Peyer's patch (tissue), 4 donors: Measurements from ENCODE around the gene SEL1L3. TPM values are rescaled to one million over a fixed set of nuclear protein-coding genes. Genes with fewer than 3 reads are reported as not detected.

Source experiments
- DNase-seq, 3 donors: peaks; one replicate each; pipeline ENCODE4 v3.0.0-alpha.2; 2017 to 2019
- H3K27ac ChIP-seq, 4 donors: fragments of 200-600 bp; sonication (generic); one replicate each; pipeline ENCODE4 v1.5.1; 2016 to 2019
- H3K27me3 ChIP-seq, 2 donors: fragments of 200-600 bp; sonication (generic); one replicate each; pipeline ENCODE4 v1.5.1; 2019
- H3K36me3 ChIP-seq, 3 donors: fragments of 200-600 bp; sonication (generic); one replicate each; pipeline ENCODE4 v1.5.1; 2016 to 2019
- H3K4me1 ChIP-seq, 4 donors: fragments of 200-600 bp; sonication (generic); one replicate each; pipeline ENCODE4 v1.5.1; 2016 to 2019
- H3K4me3 ChIP-seq, 4 donors: fragments of 200-600 bp; sonication (generic); 1 replicate in 3 of 4; 2 replicates in 1 of 4; pipeline ENCODE4 v1.5.1; 2016 to 2019; ENCODE audit warnings: mild to moderate bottlenecking in 1 of 4
- H3K9me3 ChIP-seq, 4 donors: fragments of 200-600 bp; sonication (generic); one replicate each; pipeline ENCODE4 v1.5.1; 2016 to 2019; ENCODE audit warnings: mild to moderate bottlenecking in 1 of 4
- CTCF ChIP-seq, 6 experiments: fragments of 450-650 bp in 4 of 6; fragments of 200-600 bp in 2 of 6; sonication (generic) in 1 of 6; IDR thresholded peaks; one replicate each; pipeline ENCODE4 v1.5.1; 2017 to 2019; ENCODE audit warnings: antibody characterized with exemption in 6 of 6, mild to moderate bottlenecking in 3 of 6, moderate library complexity in 1 of 6
- POLR2A ChIP-seq, 2 donors: fragments of 450-650 bp; IDR thresholded peaks; one replicate each; pipeline ENCODE4 v1.5.1; 2017; ENCODE audit warnings: antibody characterized with exemption in 2 of 2, mild to moderate bottlenecking in 2 of 2, moderate library complexity in 2 of 2
- total RNA-seq, 4 donors: library from RNA; depleted of rRNA; stranded (reverse); fragments of >200 nt; gene quantifications; one replicate each; pipeline ENCODE4 v1.1.0, GENCODE V29; 2016

SEL1L3 gene
- total RNA-seq, 4 donors from 2014 or later, result 91.4 to 194 (median 134) TPM

GRCh38 chr4:25844961-25845712 is 17.7 kb downstream of the SEL1L3 start:
- no peak for DNase-seq

GRCh38 chr4:25843340-25844097 is 19.3 kb downstream of the SEL1L3 start:
- H3K4me1 ChIP-seq, result peaks cover 4 to 22% (median 8%) of the 10 kb centered on the region in 4 donors
- DNase-seq, result peak in 2 of 3 donors; percentile 76 to 77
- peak overlapping the region in 2 of 4 donors; percentile 23 to 45 for H3K4me3 ChIP-seq
- peaks cover 0 to 8% (median 3%) of the 10 kb centered on the region in 3 donors for H3K36me3 ChIP-seq
- H3K9me3 ChIP-seq, result no peaks in the 10 kb centered on the region
- H3K27me3 ChIP-seq, result no peaks in the 10 kb centered on the region
- TF ChIP-seq CTCF (IDR thresholded peaks at IDR 0.05) (no peak), POLR2A (IDR thresholded peaks at IDR 0.05) (no peak)
- peak overlapping the region; percentile 15 to 79 (median 58) for H3K27ac ChIP-seq

More at GRCh38 chr4:25844961-25845712, 17.7 kb downstream of the SEL1L3 start:
- TF ChIP-seq POLR2A (IDR thresholded peaks at IDR 0.05) (no peak), CTCF (IDR thresholded peaks at IDR 0.05) (no peak)
- Histone ChIP-seq H3K36me3 (peaks cover 0 to 8% (median 3%) of the 10 kb centered on the region in 3 donors), H3K4me3 (no peak overlapping the region), H3K4me1 (peaks cover 4 to 28% (median 8%) of the 10 kb centered on the region in 4 donors), H3K27ac (peak overlapping the region in 1 of 4 donors; percentile 79), H3K9me3 (no peaks in the 10 kb centered on the region), H3K27me3 (no peaks in the 10 kb centered on the region)

- H3K4me3 ChIP-seq, result no peak overlapping the region
- H3K27ac ChIP-seq, result peak overlapping the region in 1 of 4 donors; percentile 79
- H3K4me1 ChIP-seq, result peaks cover 4 to 22% (median 8%) of the 10 kb centered on the region in 4 donors
- peak in 2 of 3 donors; percentile 70 to 76 for DNase-seq
- peaks cover 0 to 8% (median 2%) of the 10 kb centered on the region in 3 donors for H3K36me3 ChIP-seq
- H3K27me3 ChIP-seq, result no peaks in the 10 kb centered on the region
- no peaks in the 10 kb centered on the region for H3K9me3 ChIP-seq
- TF ChIP-seq CTCF (IDR thresholded peaks at IDR 0.05) (peak in 2 of 6 experiments; percentile 51 to 55), POLR2A (IDR thresholded peaks at IDR 0.05) (no peak)
Observed at GRCh38 chr4:25842229-25842845, 20.5 kb downstream of the SEL1L3 start.

DNA sequence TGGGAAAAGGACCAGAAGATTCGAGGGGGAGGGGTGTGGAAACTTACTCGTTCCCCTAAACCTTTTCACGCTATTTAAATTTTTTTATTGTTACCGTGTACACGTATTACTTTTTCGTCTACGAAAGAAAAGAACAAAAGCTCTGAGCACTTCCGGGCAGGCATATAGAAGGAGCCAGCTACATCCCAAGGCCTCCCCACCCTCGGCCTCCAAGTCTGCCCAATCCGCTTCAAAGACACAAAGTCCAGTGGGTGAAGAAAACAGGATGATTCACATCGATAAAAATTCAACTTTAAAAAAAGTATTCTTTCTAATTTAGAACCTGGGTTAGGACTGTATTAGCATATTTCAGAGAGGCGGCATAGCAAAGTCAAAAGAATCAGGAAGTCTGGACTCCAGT is 23.1 kb downstream of the SEL1L3 start:
- DNase-seq, result no peak
- Histone ChIP-seq H3K9me3 (no peaks in the 10 kb centered on the region), H3K27me3 (no peaks in the 10 kb centered on the region), H3K27ac (no peak overlapping the region), H3K4me3 (no peak overlapping the region), H3K36me3 (peaks cover 0 to 2% (median 0%) of the 10 kb centered on the region in 3 donors), H3K4me1 (peaks cover 4 to 19% (median 8%) of the 10 kb centered on the region in 4 donors)
- TF ChIP-seq CTCF (IDR thresholded peaks at IDR 0.05) (no peak), POLR2A (IDR thresholded peaks at IDR 0.05) (no peak)

DNA sequence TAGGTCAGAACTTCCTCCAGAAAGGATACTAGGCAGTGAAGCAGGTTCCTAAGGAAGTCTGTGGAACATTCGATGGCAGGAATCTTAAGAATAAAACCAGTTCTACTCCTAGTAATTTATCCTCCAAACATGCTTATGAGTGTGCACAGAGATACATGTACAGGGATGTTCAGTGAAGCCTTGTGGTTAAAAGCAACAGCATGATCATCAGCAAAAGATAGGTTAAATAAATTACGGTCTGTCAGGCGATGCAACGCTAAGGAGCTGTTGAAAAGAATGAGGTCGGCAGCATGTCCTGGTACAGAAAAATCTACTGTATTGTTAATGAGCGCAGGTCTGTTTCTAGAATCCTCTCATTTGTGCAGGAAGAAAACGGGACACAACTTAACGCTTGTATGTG is 23.6 kb downstream of the SEL1L3 start:
- no peaks in the 10 kb centered on the region for H3K27me3 ChIP-seq
- H3K36me3 ChIP-seq, result peaks cover 0 to 4% (median 0%) of the 10 kb centered on the region in 3 donors
- no peak overlapping the region for H3K4me3 ChIP-seq
- no peak for DNase-seq
- no peak overlapping the region for H3K27ac ChIP-seq
- H3K9me3 ChIP-seq, result no peaks in the 10 kb centered on the region
- TF ChIP-seq POLR2A (IDR thresholded peaks at IDR 0.05) (no peak), CTCF (IDR thresholded peaks at IDR 0.05) (no peak)
- peaks cover 4 to 14% (median 8%) of the 10 kb centered on the region in 4 donors for H3K4me1 ChIP-seq
